GM15510 (cell line): ENCODE data around the gene GPN2.
A peak's percentile ranks its signal among the peaks of the same experiment; 100 is the strongest.

Experiments used
- POLR2A ChIP-seq: IDR thresholded peaks from 3 replicates; pipeline ENCODE4 v1.6.1; 2011; ENCODE audit warnings: borderline replicate concordance; ENCODE audit not compliant: insufficient read length; ENCODE audit errors: extremely low read depth

Gene GPN2

GRCh38 chr1:26911399-26912146, 21.5 kb upstream of the GPN2 start:
- no peak for TF ChIP-seq POLR2A

GRCh38 chr1:26910343-26911160, 20.5 kb upstream of the GPN2 start:
- TF ChIP-seq POLR2A: no peak

- TF ChIP-seq POLR2A: no peak
Observed at GRCh38 chr1:26909951-26910342, 19.9 kb upstream of the GPN2 start.

- TF ChIP-seq POLR2A: no peak
Observed at GRCh38 chr1:26907071-26907917, 17.2 kb upstream of the GPN2 start.

GRCh38 chr1:26900815-26901511, 10.9 kb upstream of the GPN2 start:
- TF ChIP-seq POLR2A: no peak

- peak; percentile 90 for TF ChIP-seq POLR2A
Observed at GRCh38 chr1:26900001-26900814, 10.1 kb upstream of the GPN2 start, which contains the start of gene GPATCH3. TSS of gene GPATCH3 (minus strand) at chr1:26900467. CDS start at chr1:26900442, 25 bp downstream.

- no peak for TF ChIP-seq POLR2A
Observed at GRCh38 chr1:26897351-26897750, 7.3 kb upstream of the GPN2 start.

GRCh38 chr1:26894263-26894662, 4.2 kb upstream of the GPN2 start:
- no peak for TF ChIP-seq POLR2A

- TF ChIP-seq POLR2A: no peak
Observed at GRCh38 chr1:26890467-26890796, 349 bp upstream of the GPN2 start.

- no peak for TF ChIP-seq POLR2A
Observed at GRCh38 chr1:26888231-26888630, 1.9 kb downstream of the GPN2 start.

GRCh38 chr1:26887125-26887524, 3.0 kb downstream of the GPN2 start:
- TF ChIP-seq POLR2A: no peak

- TF ChIP-seq POLR2A: no peak
Observed at GRCh38 chr1:26882696-26883463, 7.2 kb downstream of the GPN2 start.

GRCh38 chr1:26879793-26880192, 10.3 kb downstream of the GPN2 start:
- no peak for TF ChIP-seq POLR2A

GRCh38 chr1:26877326-26877725, 12.8 kb downstream of the GPN2 start:
- TF ChIP-seq POLR2A: no peak

GRCh38 chr1:26874896-26875295, 15.2 kb downstream of the GPN2 start:
- TF ChIP-seq POLR2A: no peak
